Subcutaneous adipose tissue (tissue), 4 donors: ENCODE data around the gene OR2F1. TPM values are rescaled to one million over a fixed set of nuclear protein-coding genes. Genes with fewer than 3 reads are reported as not detected.

Experiments
- CTCF ChIP-seq: fragments of 450-650 bp; IDR thresholded peaks from one replicate; pipeline ENCODE4 v1.5.1; 2016; ENCODE audit warnings: low read depth, mild to moderate bottlenecking, control low read depth, antibody characterized with exemption, moderate library complexity
- total RNA-seq, 4 donors: library from RNA; depleted of rRNA; stranded (reverse); fragments of >200 nt; gene quantifications; one replicate each; pipeline ENCODE4 v1.1.0, GENCODE V29; 2016

Gene OR2F1, protein sequence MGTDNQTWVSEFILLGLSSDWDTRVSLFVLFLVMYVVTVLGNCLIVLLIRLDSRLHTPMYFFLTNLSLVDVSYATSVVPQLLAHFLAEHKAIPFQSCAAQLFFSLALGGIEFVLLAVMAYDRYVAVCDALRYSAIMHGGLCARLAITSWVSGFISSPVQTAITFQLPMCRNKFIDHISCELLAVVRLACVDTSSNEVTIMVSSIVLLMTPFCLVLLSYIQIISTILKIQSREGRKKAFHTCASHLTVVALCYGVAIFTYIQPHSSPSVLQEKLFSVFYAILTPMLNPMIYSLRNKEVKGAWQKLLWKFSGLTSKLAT
- not detected for total RNA-seq

GRCh38 chr7:143954544-143954943, at the start of gene OR2F1:
Gene OR2F1, plus strand, starts transcription at chr7:143954844. Its CDS starts 5,127 bp downstream, at chr7:143959971.
- no peak for TF ChIP-seq CTCF

DNA sequence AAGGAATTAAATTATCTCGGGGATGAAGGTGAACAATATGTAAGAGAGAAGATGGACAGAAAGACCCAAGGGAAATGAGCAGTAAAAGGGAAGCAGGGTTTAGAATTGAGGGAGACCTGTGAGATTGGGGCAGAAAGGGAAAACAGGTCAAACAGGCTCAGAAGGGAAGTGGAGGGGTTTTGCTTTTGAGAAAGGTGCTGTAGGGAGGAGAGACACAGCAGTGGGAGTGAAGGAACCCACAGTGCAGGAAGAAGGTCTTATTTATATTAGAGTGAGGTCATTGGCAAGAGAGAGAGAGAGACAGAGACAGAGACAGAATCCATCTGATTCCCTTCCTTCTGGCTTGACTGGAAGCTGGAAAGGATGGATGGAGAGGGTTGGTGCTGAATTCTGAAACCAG, 49.1 kb upstream of the OR2F1 start:
- no peak for TF ChIP-seq CTCF

GRCh38 chr7:143906151-143906550, 48.5 kb upstream of the OR2F1 start:
- TF ChIP-seq CTCF: no peak

- TF ChIP-seq CTCF: no peak
These were observed 47.7 kb upstream of the OR2F1 start for GRCh38 chr7:143906895-143907294.

GRCh38 chr7:143908120-143908519, 46.5 kb upstream of the OR2F1 start:
- no peak for TF ChIP-seq CTCF

DNA sequence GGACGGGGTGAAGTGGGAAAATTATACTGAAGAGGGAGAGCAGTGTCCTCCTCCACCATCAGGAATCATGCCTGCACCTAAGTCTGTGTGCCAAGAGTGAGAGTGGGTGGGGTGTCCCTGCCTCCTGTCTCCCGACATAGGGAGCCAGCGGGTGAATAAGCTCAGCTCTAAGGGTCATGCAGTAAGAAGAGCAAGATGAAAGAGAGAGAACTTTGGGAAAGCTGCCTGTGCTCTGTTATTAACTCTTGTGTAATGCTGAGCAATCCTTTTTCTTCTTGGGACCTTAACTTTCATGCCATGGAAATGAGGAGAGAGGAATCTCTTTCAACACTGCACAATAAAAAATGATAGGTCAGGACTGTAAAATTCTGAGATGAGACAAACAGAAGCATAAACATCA, 44.8 kb upstream of the OR2F1 start:
- no peak for TF ChIP-seq CTCF

DNA sequence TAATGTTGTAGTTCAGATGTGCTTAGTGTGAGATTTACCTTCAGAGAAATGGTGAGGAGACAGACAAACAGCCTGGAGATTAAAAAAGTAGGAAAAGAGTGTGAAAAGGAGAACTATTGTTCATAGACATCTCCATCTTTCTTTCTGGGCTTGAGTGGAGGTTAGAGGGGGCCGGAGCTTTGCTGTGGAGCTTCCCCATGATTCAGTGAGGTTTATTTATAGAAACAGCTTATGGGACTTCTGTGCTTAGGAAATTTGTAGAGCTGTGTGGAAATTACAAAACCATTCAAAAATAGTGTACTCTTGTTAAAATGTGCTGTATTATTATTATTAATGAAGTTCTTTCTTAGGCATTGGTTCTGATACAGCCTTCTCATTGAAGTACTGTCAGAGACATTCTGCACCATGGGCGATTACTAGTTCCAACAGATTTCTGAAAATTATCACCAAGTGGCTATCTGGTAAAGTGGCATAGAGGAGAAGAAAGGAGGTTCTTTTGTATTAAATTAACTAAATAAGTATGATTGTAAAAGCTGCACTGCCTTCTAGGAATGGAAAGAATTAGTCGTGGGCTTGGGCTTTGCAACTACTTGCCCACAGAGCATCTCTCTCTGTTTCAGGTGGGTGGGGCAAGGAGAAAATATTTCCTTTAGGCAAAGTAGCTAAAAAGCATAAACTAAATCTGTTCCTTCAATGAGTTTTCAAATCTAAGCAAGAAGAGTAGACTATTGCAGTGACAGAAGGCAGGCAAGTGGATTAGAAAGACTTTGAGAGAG, 44.0 kb upstream of the OR2F1 start:
- no peak for TF ChIP-seq CTCF
